HG03521 (cell line): ENCODE data around the gene FLNC.

Experiments used
- ATAC-seq: cut with Tn5 transposase; IDR thresholded peaks from one replicate; pipeline ENCODE4 v1.9.1; 2021; ENCODE audit warnings: mild to moderate bottlenecking, moderate library complexity; ENCODE audit not compliant: unreplicated experiment

FLNC gene

DNA sequence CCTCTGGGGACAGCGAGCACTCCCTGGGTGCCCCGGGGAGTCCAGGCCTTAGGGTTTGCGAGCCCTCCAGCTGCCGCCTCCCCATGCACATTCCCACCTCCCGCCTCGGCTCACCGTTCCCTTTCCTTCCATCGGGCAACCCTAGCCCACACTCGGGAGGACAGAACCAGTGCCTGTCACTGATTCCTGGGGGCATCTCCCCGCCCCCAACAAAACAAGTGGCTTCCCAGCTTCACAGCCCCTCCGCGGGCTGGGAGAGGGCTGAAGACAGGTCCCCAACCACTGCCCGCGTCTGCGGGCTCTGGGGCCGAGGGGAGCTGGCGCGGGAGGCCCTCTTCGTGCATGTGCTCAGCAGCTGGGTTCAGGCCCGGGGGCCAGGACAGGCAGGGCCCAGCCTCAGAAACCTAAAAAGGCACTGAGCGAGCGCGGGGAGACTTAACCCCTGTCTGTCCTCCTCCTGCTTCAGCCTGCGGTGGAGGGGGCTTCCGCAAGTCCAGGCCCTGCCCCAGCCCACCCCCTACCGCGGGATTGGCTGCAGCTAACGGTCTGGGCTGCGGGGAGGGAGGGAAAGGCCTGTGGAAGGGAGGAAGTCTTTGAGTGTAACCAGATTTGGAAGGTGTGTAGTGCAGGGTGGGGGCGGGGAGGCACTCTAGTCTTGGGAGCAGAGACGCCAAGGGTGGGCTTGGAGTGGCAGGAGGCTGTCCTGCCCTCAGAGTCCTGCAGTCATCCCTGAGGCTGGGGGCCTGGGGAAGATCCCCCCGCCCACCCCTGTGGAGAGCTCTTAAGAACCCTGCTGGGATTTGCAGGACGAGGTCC is 1.2 kb downstream of the FLNC start:
- ATAC-seq = no peak

- ATAC-seq = no peak
These were observed 2.0 kb downstream of the FLNC start for GRCh38 chr7:128831994-128832879.

DNA sequence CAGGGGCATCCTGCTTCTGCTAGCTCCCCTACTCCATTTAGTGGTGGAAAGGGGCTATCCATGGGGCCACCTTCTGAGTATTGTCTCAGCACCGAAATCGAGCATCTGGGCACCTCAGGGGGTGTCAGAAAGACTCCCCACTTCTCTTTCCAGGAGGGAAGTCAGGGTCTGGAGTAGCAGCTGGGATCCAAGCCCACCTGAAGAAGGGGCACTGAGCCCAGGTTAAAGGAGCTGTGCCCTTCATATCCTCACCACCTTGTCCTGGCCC is 2.6 kb downstream of the FLNC start:
- no peak for ATAC-seq

DNA sequence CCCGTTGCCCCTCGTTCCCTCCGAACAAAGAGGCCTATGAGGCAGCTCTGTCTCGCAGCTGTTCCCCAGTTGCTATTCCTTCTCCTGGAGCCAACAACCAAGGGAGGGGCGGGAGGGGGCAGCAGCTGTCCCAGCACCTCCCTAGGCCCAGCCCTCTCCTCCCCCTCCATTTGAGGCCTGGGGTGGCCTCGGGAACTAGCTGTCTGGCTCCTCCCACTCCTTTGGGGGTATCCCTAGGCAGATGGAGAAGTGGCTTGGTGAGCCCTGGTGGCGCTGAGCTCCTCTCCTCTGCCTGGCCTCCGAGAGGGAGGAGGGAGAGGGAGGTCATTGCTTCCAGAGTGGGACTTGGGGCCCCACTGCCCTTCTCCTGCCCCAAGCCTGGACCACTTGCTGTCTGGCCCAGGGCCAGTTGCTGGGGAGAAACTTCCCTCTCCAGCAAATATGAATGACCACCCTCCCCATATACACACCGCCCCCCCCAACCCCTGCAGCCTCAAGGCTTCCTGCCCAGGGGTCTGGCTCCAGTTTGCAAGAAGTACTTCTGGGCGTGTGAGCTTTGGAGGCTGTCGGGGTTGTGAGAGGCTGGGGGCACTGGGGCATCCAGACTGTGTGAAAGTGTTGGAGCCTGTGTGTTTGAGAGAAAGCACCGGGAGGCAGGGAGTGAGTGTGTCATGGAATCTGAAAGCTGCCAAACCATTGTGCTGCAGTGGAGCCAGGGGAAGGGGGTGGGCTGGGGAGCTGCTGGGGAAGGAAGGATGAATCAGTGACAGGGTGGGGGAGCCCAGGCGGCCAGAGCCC is 3.1 kb downstream of the FLNC start:
- no peak for ATAC-seq

DNA sequence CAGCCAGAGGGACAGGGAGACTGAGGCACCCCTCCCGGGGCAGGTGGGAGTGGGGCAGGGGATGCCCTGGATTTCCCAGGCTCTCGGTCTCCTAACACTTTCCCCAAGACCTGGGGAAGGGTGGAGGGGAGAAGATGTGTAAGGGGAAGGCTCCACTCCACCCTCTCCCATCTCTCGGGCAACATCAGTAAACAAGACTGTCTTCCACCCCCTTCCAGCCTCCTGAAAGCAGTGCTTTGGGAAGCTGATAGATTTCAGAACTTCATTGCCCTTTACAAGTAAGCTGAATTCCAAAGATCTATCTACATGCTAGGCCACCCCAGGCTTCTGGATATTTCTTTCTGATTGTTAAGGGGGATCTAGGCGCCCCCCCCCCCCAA is 3.7 kb downstream of the FLNC start:
- no peak for ATAC-seq

DNA sequence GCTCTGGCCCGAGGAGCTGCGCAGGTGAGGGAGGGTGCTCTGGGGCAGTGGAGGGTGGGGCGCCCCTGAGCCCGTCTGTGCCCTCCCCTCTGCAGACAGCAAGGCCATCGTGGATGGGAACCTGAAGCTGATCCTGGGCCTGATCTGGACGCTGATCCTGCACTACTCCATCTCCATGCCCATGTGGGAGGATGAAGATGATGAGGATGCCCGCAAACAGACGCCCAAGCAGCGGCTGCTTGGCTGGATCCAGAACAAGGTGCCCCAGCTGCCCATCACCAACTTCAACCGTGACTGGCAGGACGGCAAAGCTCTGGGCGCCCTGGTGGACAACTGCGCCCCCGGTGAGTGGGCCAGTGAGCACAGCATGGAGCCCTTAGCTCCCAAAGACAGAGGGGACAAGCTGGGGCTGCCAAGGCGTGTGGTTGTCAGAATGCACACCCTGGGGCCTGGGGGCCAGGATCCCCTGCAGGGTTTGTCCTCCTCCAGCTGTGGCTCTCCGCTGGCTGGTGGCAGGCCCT is 5.1 kb downstream of the FLNC start:
- ATAC-seq = no peak

DNA sequence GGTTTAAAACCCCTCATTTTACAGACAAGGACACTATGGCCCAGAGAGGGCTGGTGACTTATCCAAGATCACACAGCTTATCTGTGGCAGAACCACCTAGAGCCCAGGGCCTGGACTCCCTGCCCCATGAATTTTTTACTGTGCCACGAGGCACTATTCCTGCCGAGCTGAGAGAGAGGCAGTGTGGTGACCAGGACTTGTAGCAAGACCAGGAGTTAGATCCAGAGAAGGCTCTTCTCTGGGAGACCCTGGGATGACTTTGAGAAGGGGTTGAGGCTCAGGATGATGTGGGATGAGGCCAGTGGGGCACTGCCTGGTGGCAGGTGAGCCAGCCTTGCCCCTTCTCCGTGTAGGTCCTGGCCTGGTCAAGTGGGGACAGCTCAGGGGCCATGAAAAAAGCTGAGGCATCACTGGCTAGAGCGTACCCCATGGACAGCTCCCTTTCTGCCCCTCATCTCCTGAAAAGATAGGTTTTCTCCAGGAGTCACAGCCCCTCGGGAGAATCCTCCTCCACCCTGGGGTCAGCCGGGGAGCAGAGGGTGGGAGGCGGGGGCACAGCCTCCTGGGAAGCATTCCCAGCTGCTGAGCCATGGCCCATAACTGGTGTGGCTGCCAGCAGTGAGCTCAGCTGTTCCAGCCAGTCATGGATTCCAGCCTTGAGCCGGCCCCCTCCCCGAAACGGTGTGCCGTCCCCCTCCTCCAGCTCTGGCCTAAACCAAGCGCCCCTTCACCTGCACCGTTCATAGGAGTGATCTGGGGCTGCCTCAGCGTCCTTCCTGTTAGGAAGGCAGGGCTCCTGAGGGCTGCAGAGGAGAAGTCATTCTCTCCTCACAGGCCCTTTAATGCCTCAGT is 5.8 kb downstream of the FLNC start:
- ATAC-seq = no peak

- ATAC-seq = no peak
These were observed 6.6 kb downstream of the FLNC start for GRCh38 chr7:128836729-128837348.

DNA sequence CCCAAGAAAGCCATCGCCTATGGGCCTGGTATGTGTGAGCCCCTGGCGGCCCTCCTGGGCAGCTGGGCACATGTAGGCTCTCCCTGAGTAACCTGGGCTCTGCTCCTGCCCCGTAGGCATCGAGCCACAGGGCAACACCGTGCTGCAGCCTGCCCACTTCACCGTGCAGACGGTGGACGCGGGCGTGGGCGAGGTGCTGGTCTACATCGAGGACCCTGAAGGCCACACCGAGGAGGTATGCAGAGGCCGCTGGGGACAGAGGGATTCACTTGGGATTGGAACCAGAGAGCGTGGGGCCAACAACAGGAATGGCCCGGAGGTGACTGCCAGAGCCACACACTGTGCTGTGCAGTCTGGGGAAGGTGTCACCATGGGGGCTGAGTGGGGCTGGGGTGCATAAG is 7.3 kb downstream of the FLNC start:
- no peak for ATAC-seq

DNA sequence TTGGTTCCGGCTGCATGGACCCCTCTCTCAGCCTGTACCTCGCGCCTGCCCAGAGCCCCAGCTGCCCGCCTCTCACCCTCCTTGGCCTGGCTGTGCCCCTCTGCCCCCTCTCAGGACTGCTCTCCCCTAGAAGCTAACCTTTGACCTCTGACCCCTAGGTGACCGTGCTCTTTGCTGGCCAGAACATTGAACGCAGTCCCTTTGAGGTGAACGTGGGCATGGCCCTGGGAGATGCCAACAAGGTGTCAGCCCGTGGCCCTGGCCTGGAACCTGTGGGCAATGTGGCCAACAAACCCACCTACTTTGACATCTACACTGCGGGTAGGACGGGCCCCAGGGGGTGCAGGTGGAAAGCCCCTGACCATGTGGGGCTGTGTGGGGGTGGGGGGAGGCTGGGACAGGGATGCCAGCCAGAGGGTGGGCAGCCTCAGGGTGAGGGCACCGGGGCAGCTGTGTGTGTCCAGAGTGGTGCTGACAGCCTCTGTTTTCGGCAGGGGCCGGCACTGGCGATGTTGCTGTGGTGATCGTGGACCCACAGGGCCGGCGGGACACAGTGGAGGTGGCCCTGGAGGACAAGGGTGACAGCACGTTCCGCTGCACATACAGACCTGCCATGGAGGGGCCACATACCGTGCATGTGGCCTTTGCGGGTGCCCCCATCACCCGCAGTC is 8.0 kb downstream of the FLNC start:
- no peak for ATAC-seq

DNA sequence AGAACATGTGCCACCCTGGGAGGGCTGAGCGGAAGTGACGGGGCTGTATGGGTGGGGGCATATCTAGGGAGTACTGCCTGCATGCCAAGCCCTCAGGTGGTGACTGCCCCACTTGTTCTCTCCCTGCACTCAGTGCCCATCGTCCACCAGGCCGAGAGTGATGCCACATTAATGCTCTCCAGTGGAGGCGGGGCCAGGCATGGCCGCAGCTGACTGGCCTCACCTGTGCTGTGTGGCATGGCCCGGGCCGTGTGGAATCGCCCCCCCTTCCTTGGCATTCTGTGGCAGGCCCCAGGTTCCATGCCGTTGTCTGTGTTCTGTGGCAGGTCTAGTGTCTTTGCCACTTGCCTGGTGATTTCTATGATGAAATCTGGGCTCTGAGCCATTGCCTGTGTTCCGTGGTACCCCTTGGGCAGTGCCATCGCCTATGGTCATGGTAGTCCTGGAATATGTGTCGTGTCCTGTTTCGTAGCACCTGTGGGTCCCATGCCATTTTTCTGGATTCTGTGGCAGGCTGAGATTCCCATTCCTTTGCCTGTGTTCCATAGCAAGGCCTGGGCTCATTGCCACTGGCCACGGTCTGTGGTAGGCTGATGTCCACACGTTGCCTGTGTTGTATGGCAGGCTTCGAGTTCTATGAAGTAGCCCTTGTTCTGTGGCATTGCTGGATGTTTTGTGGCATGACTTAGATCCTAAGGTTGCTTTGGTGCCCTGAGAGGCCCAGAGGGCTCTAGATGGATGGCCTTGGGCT is 8.9 kb downstream of the FLNC start:
- no peak for ATAC-seq

DNA sequence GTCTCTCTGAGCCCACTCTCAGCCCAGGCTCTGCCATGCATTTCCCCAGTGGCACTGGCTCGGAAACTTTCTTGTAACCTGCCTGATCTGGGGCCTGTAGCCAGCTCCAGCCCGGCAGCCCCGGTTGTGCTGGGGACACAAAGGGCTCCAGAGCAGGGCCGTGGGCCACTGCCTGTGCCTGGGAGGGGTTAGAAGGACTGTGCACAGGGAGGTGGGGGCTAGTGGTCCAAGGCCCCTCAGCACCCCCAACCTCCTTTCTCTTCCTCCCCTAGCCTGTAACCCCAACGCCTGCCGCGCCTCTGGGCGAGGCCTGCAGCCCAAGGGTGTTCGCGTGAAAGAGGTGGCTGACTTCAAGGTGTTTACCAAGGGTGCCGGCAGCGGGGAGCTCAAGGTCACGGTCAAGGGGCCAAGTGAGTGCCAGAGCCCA is 9.6 kb downstream of the FLNC start:
- no peak for ATAC-seq

GRCh38 chr7:128840326-128841170 is 10.3 kb downstream of the FLNC start:
- no peak for ATAC-seq

- ATAC-seq = no peak
These were observed 11.0 kb downstream of the FLNC start for GRCh38 chr7:128841171-128841690.

DNA sequence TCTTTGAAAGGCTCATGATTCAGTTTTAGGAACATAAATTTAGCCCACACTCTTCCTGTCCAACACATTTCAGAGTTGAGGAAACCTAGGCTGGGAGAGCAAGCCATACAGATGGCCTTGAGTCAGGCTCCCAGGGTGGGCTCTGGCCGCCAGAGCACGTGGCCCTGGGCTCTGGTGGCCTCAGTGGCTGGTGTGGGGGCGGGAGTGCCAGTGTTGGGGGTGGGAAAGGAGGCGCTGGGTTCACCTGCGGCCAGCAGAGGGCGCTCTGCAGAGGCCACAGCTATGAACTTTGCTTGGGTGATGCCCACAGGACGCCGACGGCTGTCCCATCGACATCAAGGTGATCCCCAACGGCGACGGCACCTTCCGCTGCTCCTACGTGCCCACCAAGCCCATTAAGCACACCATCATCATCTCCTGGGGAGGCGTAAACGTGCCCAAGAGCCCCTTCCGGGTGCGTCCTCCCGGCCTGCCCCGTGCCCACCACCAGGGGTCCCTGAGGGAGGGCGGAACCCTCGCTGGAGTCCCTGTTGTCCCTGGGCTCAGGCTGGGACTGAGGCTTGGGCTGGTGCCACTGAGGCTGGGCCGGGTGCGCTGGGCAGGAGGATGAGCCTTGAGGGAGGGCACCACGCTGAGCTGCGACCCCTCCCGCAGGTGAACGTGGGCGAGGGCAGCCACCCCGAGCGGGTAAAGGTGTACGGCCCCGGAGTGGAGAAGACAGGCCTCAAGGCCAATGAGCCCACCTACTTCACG is 11.9 kb downstream of the FLNC start:
- no peak for ATAC-seq

- ATAC-seq = no peak
These were observed 12.8 kb downstream of the FLNC start for GRCh38 chr7:128842674-128843641.
